Transverse colon (tissue), 4 donors: ENCODE measurements around the gene GLYR1.

Experiments used
- CTCF ChIP-seq, 5 experiments: fragments of 200-600 bp in 3 of 5; fragments of 450-650 bp in 2 of 5; sonication (generic) in 3 of 5; IDR thresholded peaks; 1 replicate in 2 of 5; 2 replicates in 3 of 5; pipeline ENCODE4 v1.5.1; 2016 to 2017; ENCODE audit warnings: antibody characterized with exemption in 5 of 5, inconsistent platforms in 3 of 5, mild to moderate bottlenecking in 2 of 5, moderate library complexity in 1 of 5
- POLR2AphosphoS5 ChIP-seq, 3 donors: sonication (generic); formaldehyde crosslinking; IDR thresholded peaks; one replicate each; pipeline ENCODE4 v1.6.1; 2016; ENCODE audit warnings: antibody characterized with exemption in 3 of 3

- TF ChIP-seq POLR2AphosphoS5 (IDR thresholded peaks at IDR 0.05) (peak in 1 of 3 donors; percentile 26), CTCF (IDR thresholded peaks at IDR 0.05) (no peak)
Observed at GRCh38 chr16:4800290-4801041, 46.6 kb downstream of the GLYR1 start.
